Activated naive CD8-positive, alpha-beta T cell (primary cell): ENCODE data around the gene ZNF783.
"Not testable (repeated sequence)": the region's sequence is repeated elsewhere in the genome, so short reads cannot be mapped to it uniquely, and the experiment has no call there.

ENCODE experiments used
- H3K27ac Mint-ChIP-seq: one replicate; pipeline ENCODE4 v1.8.0; 2021; ENCODE audit warnings: mixed read lengths
- H3K27me3 Mint-ChIP-seq: one replicate; pipeline ENCODE4 v1.8.0; 2021; ENCODE audit warnings: mixed read lengths
- H3K36me3 Mint-ChIP-seq: one replicate; pipeline ENCODE4 v1.8.0; 2021; ENCODE audit warnings: mixed read lengths
- H3K4me1 Mint-ChIP-seq: one replicate; pipeline ENCODE4 v1.8.0; 2021; ENCODE audit warnings: low read depth, mixed read lengths
- H3K4me3 Mint-ChIP-seq: one replicate; pipeline ENCODE4 v1.8.0; 2021; ENCODE audit warnings: mild to moderate bottlenecking, mixed read lengths
- H3K9me3 Mint-ChIP-seq: one replicate; pipeline ENCODE4 v1.8.0; 2021; ENCODE audit warnings: low read depth, mixed read lengths

Gene ZNF783

GRCh38 chr7:149229526-149229925 lies 32.5 kb upstream of the ZNF783 start:
- peaks cover 8% of the 10 kb centered on the region for H3K27me3 Mint-ChIP-seq
- no peak overlapping the region for H3K4me3 Mint-ChIP-seq
- no peak overlapping the region for H3K27ac Mint-ChIP-seq

GRCh38 chr7:149232362-149232761 lies 29.6 kb upstream of the ZNF783 start:
- Mint-ChIP-seq H3K36me3 (no peaks in the 10 kb centered on the region), H3K9me3 (no peaks in the 10 kb centered on the region), H3K4me3 (no peak overlapping the region), H3K4me1 (no peaks in the 10 kb centered on the region), H3K27me3 (peaks cover 8% of the 10 kb centered on the region), H3K27ac (no peak overlapping the region)

More at GRCh38 chr7:149229526-149229925, 32.5 kb upstream of the ZNF783 start:
- no peaks in the 10 kb centered on the region for H3K9me3 Mint-ChIP-seq
- H3K4me1 Mint-ChIP-seq: no peaks in the 10 kb centered on the region
- H3K36me3 Mint-ChIP-seq: peaks cover 2% of the 10 kb centered on the region

DNA sequence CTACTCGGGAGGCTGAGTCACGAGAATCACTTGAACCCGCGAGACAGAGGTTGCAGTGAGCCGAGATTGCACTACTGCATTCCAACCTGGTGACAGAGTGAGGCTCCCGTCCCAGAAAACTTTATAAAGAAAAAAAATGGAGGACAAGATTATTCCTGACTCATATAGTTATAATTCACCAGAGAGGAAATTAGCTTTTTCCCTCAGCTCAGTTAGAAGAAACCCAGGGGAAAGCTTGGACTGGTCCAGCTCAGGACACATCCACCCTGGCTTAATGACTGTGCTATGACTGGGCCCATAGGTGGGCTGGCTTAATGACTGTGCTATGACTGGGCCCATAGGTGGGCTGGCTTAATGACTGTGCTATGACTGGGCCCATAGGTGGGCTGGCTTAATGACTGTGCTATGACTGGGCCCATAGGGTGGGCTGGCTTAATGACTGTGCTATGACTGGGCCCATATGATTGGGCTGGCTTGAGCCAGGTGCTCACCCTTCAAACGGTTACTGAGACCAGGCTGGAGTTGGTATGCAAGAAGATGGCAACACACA lies 28.3 kb upstream of the ZNF783 start:
- H3K4me3 Mint-ChIP-seq, H3K27me3 Mint-ChIP-seq, H3K4me1 Mint-ChIP-seq, H3K9me3 Mint-ChIP-seq, H3K27ac Mint-ChIP-seq, H3K36me3 Mint-ChIP-seq: not testable (repeated sequence)

- Mint-ChIP-seq H3K27me3 (peaks cover 8% of the 10 kb centered on the region), H3K4me1 (peaks cover 24% of the 10 kb centered on the region), H3K4me3 (no peak overlapping the region), H3K27ac (no peak overlapping the region), H3K9me3 (no peaks in the 10 kb centered on the region), H3K36me3 (no peaks in the 10 kb centered on the region)
Observed at GRCh38 chr7:149237502-149237901, 24.5 kb upstream of the ZNF783 start.

GRCh38 chr7:149238051-149238450 lies 23.9 kb upstream of the ZNF783 start:
- peak overlapping the region; percentile 55 for H3K4me3 Mint-ChIP-seq
- no peaks in the 10 kb centered on the region for H3K9me3 Mint-ChIP-seq
- peak overlapping the region; percentile 58 for H3K27ac Mint-ChIP-seq
- H3K4me1 Mint-ChIP-seq: peaks cover 29% of the 10 kb centered on the region
- no peaks in the 10 kb centered on the region for H3K36me3 Mint-ChIP-seq
- peaks cover 6% of the 10 kb centered on the region for H3K27me3 Mint-ChIP-seq

DNA sequence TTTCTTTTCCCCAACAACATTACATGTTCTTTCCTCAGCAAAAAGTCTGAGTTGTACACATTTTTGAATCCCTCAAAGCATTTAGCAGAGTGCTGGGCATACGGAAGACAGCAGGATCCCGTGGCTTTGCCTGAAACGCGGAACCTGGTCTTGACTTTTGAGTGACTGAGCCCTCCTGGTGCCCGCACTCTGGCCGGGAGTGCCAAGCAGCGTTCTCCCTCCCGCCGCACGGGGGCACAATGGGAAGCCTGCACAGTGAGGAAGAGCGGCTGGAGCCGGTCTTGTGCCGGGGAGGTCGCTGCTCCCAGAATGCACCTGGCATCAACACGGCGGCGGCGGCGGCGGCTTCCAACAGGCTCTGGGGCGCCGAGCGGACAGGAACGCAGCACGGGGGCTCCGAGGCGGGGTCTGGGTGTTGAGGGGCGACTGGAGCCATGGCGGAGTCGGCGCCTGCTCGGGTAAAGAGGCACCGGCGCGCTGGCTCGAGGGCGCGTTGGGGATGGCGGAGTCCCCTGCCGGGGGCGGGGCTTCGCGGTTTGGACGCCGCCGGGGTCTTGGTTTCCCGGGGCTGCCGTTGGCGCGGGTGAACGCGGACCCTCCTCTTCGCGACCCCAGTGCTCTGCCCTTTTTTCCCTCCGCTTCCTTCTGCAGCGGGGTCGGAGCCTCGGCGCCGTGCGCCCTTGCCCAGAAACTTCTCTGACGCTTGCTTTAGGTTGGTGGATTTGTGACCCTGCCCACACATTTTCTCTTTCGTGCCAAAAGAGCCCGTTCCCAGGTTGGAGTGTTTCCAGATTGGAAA lies 22.5 kb upstream of the ZNF783 start, which contains the start of gene ZNF212:
Gene ZNF212, plus strand, starts transcription at position 307 of the 799 bp plus-strand sequence. Its CDS starts 128 bp downstream, at position 435.
- Mint-ChIP-seq H3K4me1 (peaks cover 35% of the 10 kb centered on the region), H3K36me3 (peaks cover 1% of the 10 kb centered on the region), H3K4me3 (peak within 1 kb of the TSS; percentile 94), H3K9me3 (no peaks in the 10 kb centered on the region), H3K27ac (peak within 1 kb of the TSS; percentile 92), H3K27me3 (no peaks in the 10 kb centered on the region)

- peak overlapping the region; percentile 75 for H3K27ac Mint-ChIP-seq
Observed at GRCh38 chr7:149240637-149241036, 21.4 kb upstream of the ZNF783 start.

GRCh38 chr7:149241696-149242095 lies 20.3 kb upstream of the ZNF783 start:
- Mint-ChIP-seq H3K4me1 (peaks cover 49% of the 10 kb centered on the region), H3K27me3 (no peaks in the 10 kb centered on the region)

More at GRCh38 chr7:149240637-149241036, 21.4 kb upstream of the ZNF783 start:
- Mint-ChIP-seq H3K27me3 (no peaks in the 10 kb centered on the region), H3K4me3 (peak overlapping the region; percentile 94), H3K36me3 (peaks cover 3% of the 10 kb centered on the region), H3K9me3 (no peaks in the 10 kb centered on the region), H3K4me1 (peaks cover 44% of the 10 kb centered on the region)

GRCh38 chr7:149245244-149245643 lies 16.8 kb upstream of the ZNF783 start:
- Mint-ChIP-seq H3K4me1 (peaks cover 62% of the 10 kb centered on the region), H3K9me3 (no peaks in the 10 kb centered on the region), H3K27me3 (no peaks in the 10 kb centered on the region), H3K4me3 (peak overlapping the region; percentile 39), H3K36me3 (peaks cover 6% of the 10 kb centered on the region), H3K27ac (peak overlapping the region; percentile 93)

More at GRCh38 chr7:149241696-149242095, 20.3 kb upstream of the ZNF783 start:
- peaks cover 6% of the 10 kb centered on the region for H3K36me3 Mint-ChIP-seq
- H3K9me3 Mint-ChIP-seq: no peaks in the 10 kb centered on the region
- H3K27ac Mint-ChIP-seq: peak overlapping the region; percentile 28
- H3K4me3 Mint-ChIP-seq: peak overlapping the region; percentile 67

DNA sequence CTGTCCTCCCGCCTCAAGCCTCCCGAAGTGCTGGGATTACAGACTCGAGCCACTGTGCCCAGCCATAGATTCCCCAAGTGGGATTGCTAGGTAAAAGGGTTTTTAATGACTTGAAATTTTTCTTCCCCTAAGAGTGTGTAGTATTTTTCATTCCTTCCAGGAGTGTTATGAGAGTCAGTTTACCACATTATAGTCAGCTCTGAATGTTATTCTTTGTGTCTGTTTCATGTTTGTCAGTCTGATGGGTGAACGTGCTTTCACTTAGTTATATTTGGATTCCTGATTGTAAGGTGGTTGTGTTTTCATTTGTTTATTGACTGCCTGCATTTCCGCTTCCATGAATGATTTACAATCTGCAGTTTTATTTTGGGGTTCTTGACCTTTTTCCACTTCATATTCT lies 16.3 kb upstream of the ZNF783 start:
- H3K4me3 Mint-ChIP-seq: peak overlapping the region; percentile 39

DNA sequence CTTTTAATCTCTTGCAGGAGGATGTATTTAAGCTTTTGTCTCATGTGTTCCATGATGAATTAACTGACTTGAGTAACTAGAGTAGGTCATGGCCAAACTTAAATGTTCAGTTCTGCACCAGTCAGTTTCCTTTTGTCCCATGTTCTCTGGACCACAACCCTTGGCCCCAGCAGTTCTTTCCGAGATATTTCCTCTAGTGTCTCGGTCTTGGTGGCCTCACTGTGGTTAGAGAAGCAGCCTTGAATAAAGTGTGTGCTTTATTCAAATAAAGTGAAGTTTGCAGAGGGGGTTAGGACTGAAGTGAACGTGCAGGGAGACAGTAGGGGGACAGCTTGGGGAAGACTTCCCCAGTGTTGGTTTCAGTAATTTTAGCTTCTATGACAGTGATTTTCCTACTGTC lies 13.2 kb upstream of the ZNF783 start:
- Mint-ChIP-seq H3K27me3 (no peaks in the 10 kb centered on the region), H3K4me1 (peaks cover 40% of the 10 kb centered on the region), H3K9me3 (no peaks in the 10 kb centered on the region), H3K36me3 (peaks cover 6% of the 10 kb centered on the region), H3K27ac (peak overlapping the region; percentile 97), H3K4me3 (peak overlapping the region; percentile 64)

More for the DNA sequence above, 16.3 kb upstream of the ZNF783 start:
- H3K36me3 Mint-ChIP-seq: peaks cover 6% of the 10 kb centered on the region
- H3K27me3 Mint-ChIP-seq: no peaks in the 10 kb centered on the region
- H3K4me1 Mint-ChIP-seq: peaks cover 57% of the 10 kb centered on the region
- H3K27ac Mint-ChIP-seq: peak overlapping the region; percentile 93
- no peaks in the 10 kb centered on the region for H3K9me3 Mint-ChIP-seq

DNA sequence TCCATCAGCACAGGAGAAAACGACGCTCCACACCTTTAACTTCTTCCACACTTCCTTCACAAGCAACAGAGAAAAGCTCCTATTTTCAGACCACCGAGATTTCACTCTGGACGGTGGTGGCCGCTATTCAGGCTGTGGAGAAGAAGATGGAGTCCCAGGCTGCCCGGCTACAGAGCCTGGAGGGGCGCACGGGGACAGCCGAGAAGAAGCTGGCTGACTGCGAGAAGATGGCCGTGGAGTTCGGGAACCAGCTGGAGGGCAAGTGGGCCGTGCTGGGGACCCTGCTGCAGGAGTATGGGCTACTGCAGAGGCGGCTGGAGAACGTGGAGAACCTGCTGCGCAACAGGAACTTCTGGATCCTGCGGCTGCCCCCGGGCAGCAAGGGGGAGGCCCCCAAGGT lies 11.8 kb upstream of the ZNF783 start:
- not testable (repeated sequence) for H3K9me3 Mint-ChIP-seq, H3K36me3 Mint-ChIP-seq, H3K4me3 Mint-ChIP-seq, H3K27me3 Mint-ChIP-seq
- Mint-ChIP-seq H3K27ac (peak overlapping the region; percentile 68), H3K4me1 (peaks cover 34% of the 10 kb centered on the region)

- not testable (repeated sequence) for H3K27me3 Mint-ChIP-seq, H3K9me3 Mint-ChIP-seq, H3K27ac Mint-ChIP-seq, H3K36me3 Mint-ChIP-seq, H3K4me3 Mint-ChIP-seq
- H3K4me1 Mint-ChIP-seq: peaks cover 23% of the 10 kb centered on the region
Observed at GRCh38 chr7:149251518-149251917, 10.5 kb upstream of the ZNF783 start.

- Mint-ChIP-seq H3K9me3 (no peaks in the 10 kb centered on the region), H3K27ac (peak overlapping the region; percentile 86), H3K4me1 (peaks cover 21% of the 10 kb centered on the region), H3K4me3 (no peak overlapping the region), H3K36me3 (no peaks in the 10 kb centered on the region), H3K27me3 (no peaks in the 10 kb centered on the region)
Observed at GRCh38 chr7:149252378-149252777, 9.6 kb upstream of the ZNF783 start.

DNA sequence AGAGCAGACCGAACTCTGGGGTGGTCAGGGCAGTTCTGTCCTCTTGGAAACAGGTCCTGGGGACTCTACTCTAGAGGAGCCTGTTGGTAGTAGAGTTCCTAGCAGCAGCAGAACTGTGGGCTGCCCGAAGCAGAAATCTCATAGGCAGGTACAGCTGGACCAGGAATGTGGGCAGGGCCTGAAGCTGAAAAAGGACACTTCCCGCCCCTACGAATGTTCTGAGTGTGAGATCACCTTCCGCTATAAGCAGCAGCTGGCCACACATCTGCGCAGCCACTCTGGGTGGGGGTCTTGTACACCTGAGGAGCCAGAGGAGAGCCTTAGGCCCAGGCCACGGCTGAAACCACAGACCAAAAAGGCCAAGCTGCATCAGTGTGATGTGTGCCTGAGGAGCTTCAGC lies 8.3 kb upstream of the ZNF783 start:
- Mint-ChIP-seq H3K4me3 (no peak overlapping the region), H3K4me1 (peaks cover 14% of the 10 kb centered on the region), H3K36me3 (no peaks in the 10 kb centered on the region), H3K27ac (peak overlapping the region; percentile 50), H3K9me3 (no peaks in the 10 kb centered on the region), H3K27me3 (no peaks in the 10 kb centered on the region)
